Retinal pigment epithelial cell (primary cell): ENCODE measurements around the gene KRT76.

ENCODE experiments used
- DNase-seq: peaks from one replicate; pipeline ENCODE4 v3.0.0-alpha.2; 2010; ENCODE audit warnings: low read depth
- H3K4me3 ChIP-seq: 2 replicates; pipeline ENCODE4 v1.5.1; 2011; ENCODE audit warnings: mild to moderate bottlenecking, low read length, control low read depth, moderate library complexity
- TF ChIP-seq, protein P1 (sequence below): conservative IDR thresholded peaks from 2 replicates; pipeline ENCODE4 v1.5.1; 2011; ENCODE audit warnings: low read depth, low read length, control low read depth, inconsistent platforms

KRT76 gene

DNA sequence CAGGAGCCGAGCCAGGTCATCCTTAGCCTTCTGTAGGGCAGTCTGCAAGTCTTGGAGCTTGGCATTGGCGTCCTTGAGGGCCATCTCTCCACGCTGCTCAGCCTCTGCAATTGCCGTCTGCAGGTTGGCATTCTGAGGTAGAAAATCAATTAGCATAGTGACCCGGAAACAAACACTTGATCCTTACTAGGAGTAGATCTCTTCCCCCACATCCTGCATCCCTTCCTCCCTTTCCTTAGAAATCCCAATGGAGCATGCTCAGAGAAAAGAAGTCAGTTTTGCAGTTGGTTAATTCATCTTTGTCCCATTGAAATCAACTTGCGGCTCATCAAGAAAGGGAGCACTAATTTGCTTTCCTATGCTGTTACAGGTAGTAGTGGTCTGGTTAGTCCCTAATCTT lies 6.1 kb downstream of the KRT76 start:
- no peak for DNase-seq
- H3K4me3 ChIP-seq: no peak overlapping the region
- TF ChIP-seq, protein P1, sequence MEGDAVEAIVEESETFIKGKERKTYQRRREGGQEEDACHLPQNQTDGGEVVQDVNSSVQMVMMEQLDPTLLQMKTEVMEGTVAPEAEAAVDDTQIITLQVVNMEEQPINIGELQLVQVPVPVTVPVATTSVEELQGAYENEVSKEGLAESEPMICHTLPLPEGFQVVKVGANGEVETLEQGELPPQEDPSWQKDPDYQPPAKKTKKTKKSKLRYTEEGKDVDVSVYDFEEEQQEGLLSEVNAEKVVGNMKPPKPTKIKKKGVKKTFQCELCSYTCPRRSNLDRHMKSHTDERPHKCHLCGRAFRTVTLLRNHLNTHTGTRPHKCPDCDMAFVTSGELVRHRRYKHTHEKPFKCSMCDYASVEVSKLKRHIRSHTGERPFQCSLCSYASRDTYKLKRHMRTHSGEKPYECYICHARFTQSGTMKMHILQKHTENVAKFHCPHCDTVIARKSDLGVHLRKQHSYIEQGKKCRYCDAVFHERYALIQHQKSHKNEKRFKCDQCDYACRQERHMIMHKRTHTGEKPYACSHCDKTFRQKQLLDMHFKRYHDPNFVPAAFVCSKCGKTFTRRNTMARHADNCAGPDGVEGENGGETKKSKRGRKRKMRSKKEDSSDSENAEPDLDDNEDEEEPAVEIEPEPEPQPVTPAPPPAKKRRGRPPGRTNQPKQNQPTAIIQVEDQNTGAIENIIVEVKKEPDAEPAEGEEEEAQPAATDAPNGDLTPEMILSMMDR: no peak

DNA sequence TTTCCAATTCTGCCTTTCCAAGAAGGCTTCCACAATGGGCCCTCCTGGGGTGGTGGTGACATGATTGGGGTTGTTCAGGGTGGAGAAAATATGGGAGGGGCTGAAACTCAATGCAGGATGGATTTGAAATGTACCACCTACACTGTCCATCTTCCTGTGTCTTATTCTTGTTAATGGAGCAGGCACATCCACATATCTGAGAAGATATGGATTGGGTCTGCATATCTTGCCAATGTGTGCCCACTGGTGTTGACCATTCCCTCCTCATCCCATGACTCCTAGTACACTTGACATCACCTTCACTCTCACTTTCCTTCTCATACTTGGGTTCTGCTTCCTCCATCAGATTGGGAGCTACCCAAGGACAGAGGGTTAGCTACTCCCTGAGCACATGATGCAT lies 7.2 kb downstream of the KRT76 start:
- DNase-seq: no peak
- TF ChIP-seq, protein P1: no peak
- no peak overlapping the region for H3K4me3 ChIP-seq

DNA sequence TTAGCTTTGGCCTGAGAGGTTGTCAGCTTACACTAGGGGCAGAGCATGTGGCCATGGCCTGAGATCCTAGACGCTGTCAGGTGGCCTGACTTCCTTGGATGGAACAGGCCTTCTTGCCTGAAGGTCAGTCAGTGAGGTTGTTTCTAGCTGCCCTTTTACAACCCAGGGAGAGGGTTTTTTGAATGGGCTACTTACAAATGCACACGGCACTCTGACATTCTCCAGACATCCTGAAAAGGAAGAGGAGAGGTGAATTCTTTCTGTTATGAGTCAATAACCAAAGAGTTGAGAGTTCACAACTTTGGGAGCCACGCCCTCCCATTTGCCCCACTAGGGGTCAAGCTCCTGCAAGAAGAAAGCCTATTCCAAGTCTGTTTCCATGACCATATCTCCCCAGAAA lies 7.8 kb downstream of the KRT76 start:
- no peak for DNase-seq
- H3K4me3 ChIP-seq: no peak overlapping the region
- TF ChIP-seq, protein P1: no peak

DNA sequence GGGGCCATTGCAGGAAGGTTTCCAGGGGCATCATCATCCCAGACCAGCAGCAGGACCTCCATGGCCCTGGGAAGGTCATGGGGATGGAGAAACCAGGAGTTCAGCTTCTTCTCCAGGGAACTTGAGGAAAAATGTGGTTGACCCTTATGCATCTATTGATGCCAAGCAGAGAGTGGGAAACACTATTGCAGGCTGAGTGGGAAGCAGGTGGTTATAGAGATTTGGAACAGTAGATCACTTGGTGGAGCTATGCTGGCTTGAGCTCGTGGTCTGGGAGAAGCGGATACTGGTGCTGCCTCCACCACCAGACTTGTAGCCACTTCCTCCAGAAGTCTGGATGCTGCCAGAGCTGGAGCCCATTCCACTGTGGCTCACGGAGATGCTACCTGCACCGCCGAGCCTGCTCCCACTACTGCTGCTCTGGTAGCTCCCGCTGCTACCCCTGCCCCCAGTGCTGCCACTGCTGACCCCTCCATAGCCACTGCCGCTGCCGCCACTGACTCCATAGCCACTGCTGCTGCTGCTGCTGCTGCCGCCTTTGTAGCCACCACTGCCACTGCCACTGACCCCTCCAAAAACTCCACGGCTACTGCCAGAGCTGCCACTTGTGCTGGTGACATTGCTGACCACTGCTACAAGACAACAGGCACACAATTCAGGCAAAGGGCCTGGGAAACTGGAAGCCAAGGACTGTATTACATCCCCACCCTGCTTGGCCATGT lies 8.5 kb downstream of the KRT76 start:
- H3K4me3 ChIP-seq: no peak overlapping the region
- DNase-seq: no peak
- TF ChIP-seq, protein P1: no peak

DNA sequence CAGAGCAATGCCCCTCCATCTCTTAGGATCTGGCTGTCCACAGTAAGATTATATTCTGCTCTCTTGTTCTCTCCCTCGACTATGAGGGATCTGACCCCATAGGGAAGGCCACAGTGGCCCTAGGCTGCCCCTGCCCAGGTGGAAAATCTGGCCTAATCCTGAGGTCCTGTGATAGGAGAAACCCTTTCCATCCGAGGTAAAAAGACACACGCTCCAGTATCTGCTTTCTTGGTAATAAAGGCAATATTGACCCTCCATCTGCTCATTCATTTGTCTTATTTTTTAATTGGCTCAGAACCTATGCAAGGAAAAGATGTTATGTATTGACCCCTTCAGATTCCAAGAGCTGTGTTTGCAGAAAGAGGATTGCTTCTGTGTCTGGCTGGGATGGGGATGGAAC lies 9.7 kb downstream of the KRT76 start:
- H3K4me3 ChIP-seq: no peak overlapping the region
- TF ChIP-seq, protein P1: no peak
- no peak for DNase-seq

DNA sequence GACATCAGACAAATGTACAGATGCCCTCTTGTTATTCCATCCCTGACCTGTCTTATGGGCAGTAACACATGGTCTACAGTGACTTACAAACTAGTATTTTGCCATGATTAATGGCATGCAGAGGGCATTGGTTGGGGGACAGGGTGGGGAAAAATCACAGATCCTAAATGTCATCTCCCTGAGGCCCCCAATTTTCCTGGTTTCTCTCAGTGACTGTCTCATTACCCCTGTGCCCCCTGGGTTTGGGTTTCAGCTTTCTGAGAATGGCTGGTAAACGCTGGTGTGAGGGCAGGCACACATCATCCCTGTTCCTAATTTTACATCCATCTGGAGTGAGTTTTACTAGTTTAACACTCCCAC lies 10.1 kb downstream of the KRT76 start:
- DNase-seq: no peak
- H3K4me3 ChIP-seq: no peak overlapping the region
- TF ChIP-seq, protein P1: no peak

DNA sequence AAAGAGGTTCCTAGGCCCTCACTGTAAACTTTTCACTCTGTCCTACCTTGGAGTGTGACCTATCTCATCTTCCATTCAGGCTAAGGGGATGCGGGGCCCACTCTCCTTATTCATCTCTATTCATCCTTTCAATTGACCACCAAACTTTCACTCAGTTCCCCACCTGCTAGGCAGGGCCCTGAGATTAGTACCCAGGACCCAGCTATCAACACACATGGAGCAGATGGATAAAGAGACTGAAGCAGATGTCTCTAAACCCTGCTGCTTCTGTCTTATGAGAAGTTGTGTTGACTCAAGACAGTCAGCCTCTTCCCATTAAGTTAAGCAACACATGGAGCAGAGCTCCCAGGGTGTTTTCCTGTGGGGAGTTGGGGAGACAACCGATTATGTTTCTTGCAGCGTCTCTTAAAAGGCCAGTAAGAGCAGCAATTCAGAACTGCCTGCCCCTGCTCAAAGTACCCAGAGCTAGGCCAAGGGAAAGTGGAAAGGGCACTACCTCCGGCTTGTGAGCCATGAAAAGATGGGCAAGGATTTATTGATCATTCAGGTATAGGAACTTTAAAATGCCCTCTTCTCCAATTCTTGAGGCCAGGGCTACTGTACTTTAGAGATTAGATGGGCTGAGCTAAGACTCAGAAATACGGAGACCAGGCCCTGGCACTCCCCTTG lies 10.7 kb downstream of the KRT76 start:
- TF ChIP-seq, protein P1: no peak

More for the DNA sequence above, 10.7 kb downstream of the KRT76 start:
- no peak for DNase-seq
- H3K4me3 ChIP-seq: no peak overlapping the region
